Ureter (tissue), 1 donor: ENCODE data around the gene NRXN2. TPM values are rescaled to one million over a fixed set of nuclear protein-coding genes. Genes with fewer than 3 reads are reported as not detected.

Experiments used
- DNase-seq: peaks from one replicate; pipeline ENCODE4 v3.0.0-alpha.2; 2020; ENCODE audit warnings: low spot score
- total RNA-seq: library from RNA; stranded (reverse); gene quantifications from one replicate; pipeline ENCODE4 v1.2.4, GENCODE V29; 2023
- donor health status: DM: yes; HTN: yes; CAD: no.

NRXN2 gene
- total RNA-seq, 1 donor from 2014 or later = 11.6 TPM

DNA sequence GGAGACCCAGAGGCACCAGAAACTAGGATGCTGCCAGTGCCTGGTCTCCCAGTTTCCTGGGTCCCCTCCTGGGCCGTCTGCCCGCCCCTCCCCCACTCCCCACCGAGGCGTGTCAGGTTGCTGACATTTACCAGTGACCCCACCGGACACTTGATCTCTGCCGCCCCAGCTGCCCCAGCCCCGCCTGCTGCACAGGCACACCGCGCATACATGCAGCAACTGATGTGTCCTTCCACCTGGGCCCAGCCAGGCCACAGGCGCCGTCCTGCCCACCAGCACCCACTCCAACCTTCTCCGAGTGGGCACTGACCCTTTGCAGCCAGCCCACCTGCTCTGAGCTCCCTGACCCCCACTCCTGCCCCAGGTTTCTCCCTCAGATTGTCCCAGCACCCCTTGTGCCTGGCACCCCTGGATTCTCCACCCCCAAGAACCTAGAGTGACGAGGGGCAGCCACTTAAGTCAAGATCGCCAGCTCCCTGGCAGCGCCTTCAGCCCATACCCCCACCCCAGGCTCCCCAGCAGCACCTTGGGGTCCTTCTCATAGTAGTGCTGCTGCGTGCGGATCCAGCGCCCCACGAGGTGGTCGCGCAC lies 36.2 kb upstream of the NRXN2 start:
- no peak for DNase-seq

GRCh38 chr11:64758330-64759079 lies 35.5 kb upstream of the NRXN2 start:
- DNase-seq = no peak

DNA sequence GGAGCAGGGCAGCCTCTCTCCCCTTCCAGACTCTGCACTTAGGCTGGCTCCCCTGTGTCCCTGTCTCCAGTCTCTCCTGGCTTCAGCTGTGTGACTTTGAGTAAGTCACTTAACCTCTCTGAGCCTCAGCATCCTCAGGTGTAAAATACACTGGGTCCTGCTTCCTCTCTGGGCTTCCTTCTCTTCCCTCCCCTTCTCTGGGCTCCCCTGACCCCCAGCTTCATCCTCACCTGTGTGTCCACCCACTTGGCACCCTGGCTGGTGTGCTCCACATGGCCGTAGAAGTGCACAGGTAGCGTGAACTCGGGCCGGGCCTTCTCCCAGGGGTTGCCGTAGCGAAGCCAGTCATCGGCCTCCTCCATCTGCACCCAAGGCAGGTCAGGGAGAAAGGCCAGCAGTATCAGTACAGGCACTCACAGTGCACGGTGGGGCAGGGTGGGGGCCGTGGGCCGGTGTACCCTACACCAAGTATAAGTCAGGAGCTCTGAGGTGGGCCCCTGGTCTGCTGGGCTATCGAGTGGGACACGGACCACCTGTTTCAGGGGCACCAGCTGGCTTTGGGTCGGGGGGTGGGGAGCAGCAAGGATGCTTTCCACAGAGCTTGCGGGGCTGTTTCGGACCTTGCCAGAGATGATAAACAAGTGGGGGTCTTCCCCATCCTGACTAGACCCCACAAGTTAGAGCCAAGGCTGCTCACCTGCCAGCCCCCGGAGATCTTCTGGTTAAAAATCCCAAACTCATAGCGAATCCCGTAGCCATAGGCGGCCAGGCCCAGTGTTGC lies 34.7 kb upstream of the NRXN2 start:
- DNase-seq = no peak

DNA sequence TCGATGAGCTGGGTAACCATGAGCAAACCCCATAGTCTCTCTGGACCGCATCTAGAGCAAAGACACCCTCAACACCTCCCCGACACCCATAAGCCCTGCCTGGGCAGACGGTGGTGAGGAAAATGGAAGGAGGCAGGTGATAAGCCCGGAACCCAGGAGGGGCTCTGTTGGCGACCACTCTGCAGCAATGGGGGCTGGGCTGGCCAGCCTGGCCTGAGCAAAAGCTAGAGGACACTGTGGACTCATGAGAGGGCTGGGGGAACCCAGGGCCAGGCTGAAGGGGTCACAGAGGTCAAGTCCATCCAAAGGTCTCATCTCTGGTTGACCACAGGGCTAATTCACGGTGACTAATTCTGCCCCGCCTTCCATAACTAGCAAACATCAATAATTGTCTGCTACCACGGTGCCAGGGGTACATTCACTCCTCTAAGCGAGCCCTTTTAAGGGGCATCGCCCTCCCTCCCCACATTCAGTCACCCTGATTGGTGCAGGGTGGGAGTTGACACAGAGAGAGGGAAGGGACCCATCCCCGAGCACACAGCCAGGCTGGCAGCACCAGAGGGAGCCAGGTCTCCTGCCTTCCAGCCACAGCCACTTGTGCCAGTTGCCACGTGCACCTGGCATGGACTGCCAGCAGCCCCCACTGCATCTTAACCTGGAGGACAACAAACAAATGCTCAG lies 32.8 kb upstream of the NRXN2 start:
- no peak for DNase-seq

DNA sequence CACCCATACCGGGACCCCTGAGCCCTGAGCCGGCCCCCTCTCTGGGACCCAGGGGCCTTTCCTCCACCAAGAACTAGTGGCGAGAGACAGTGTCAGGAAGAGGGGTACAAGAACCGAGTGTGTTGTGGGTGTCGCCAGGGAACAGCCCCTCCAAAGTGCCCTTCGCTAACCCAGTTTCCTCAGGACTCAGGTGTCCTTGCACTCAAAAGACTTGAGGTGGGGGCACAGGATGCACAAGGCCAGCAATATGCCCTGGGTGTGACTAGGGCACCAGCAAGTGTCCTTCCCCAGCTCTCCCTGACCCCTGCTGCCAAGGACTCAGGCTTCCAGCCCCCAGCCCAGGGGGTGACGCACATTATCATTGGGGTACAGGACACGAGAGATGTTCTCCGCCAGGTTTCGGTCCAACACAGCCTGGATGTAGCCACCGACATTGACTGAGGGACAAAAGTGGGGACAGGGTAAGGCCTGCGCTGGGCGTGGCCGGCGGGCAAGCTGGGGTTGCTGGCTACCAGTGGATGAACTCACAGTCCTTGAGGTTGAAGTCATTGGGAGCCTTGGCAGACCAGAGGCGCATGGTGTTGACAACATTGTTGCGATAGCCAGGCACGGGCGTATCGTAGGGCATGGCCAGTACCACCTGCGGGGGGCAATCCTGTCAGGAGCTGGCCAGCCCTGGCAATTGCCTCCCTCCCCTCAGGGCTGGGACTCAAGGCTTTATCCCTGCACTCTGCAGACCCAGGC lies 32.1 kb upstream of the NRXN2 start:
- no peak for DNase-seq

DNA sequence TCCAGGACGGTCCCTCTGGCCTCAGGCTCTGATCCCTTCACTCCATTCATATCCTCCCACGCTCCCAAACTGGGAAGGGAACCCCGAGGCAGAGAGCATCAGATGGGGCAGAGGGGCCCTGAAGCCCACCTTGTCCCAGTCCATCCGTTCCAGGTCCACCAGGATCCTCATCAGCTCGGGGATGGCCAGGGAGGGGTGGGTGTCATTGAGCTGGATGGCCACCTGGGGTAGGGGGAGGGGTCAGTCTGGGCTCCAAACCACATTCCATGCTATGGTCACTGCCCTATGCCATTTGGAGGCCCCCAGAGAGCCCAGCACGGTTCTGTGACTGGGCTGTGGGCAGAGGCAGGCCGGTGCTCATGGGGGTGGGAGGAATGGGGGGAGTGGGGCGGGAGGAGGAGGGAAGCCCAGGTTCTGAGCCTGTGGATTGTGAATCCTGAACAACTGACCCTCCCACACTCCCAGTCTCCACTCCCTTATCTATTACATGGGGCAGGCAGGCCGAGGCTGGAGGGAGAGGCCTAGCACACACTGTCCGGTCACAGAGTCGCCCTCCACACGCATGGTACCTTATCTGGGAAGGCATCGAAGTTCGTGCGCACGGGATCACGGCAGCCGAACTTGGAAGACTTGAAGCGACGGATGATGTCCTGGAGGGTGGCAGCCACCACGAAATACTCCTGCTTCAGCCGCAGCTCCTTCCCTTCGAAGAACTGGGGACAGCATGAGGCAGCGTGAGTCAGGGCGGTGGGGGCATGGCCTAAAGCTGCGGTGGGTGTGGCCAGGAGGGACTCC lies 31.3 kb upstream of the NRXN2 start:
- no peak for DNase-seq

DNA sequence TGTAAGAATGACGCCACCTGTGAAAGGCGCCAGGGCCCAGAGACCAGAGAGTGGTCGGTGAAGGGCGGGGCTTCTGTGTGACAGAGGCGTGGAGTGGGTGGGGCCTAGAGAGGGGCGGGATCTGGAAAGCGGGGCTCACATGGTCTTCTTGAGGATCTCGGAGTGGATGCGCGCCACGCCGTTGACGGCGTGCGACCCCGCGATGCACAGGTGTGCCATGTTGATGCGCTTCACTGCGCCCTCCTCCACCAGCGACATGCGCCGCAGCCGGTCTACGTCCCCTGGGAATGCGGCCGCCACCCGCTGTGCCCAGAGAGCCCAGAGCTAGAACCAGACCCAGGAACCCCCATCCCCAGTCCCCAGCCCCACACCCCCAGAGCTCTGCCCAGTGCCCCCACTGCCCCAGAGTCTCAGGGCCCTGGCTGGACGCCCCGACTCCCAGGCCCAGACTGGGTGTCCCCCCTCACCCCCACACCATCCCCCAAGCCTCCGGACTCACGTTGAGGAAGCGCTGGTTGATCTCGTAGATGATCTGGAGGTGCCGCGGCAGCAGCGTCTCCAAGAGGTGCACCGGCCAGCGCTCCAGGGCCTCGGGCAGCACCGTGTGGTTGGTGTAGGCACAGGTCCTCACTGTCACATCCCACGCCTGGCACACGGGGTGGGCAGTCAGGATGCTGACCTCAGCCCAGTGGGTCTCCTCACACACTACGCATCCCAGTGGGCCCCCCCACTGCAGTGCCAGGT lies 30.6 kb upstream of the NRXN2 start:
- DNase-seq = no peak

GRCh38 chr11:64753019-64753379 lies 30.0 kb upstream of the NRXN2 start:
- no peak for DNase-seq

GRCh38 chr11:64752175-64752970 lies 29.4 kb upstream of the NRXN2 start:
- DNase-seq = no peak

GRCh38 chr11:64751580-64751979 lies 28.6 kb upstream of the NRXN2 start:
- no peak for DNase-seq

GRCh38 chr11:64751136-64751535 lies 28.1 kb upstream of the NRXN2 start:
- no peak for DNase-seq

DNA sequence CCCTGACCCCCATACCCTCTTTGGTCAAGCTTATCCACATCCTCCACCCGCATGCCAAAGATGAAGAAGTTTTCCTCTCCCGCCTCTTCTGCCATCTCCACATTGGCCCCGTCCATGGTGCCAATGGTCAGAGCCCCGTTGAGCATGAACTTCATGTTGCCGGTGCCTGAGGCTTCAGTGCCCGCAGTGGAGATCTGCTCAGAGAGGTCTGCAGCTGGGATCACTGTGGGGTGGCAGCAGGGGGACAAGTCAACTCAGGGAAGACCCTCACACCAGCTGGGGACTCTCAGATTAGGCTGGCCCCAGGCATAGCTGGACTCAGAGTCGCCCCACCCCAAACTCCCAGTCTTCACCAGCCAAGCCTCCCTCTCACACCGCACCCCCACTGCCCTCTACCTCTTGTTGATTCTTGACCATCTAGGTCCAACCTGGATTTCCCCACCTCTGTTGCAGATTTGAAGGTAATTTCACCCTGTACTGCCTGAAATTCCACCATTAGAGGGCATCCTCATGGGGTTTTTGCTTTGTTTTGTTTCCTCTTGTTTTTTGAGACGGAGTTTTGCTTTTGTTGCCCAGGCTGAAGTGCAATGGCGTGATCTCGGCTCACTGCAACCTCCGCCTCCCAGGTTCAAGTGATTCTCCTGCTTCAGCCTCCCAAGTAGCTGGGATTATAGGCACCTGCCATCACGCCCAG lies 27.5 kb upstream of the NRXN2 start:
- no peak for DNase-seq

- no peak for DNase-seq
These were observed 25.1 kb upstream of the NRXN2 start for GRCh38 chr11:64747961-64748665.

DNA sequence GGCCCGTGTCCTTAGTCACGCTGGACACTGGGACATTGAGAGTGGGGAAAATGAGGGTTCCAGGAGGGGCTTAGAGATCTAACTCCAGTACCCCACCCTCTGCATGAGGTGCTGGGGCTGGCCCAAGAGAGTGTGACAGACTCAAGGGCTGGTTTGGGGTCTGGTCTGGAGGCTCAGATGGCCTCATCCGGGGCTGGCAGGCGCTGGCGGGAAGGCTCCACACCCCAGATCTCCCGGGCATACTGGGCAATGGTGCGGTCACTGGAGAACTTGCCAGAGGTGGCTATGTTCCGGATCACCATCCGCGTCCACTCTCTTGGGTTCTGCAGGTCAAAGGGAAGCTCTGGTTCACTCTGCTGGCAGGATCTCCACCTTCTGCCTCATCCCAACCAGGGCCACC lies 23.5 kb upstream of the NRXN2 start:
- no peak for DNase-seq

GRCh38 chr11:64745521-64746328 lies 22.7 kb upstream of the NRXN2 start:
- peak; percentile 92 for DNase-seq

DNA sequence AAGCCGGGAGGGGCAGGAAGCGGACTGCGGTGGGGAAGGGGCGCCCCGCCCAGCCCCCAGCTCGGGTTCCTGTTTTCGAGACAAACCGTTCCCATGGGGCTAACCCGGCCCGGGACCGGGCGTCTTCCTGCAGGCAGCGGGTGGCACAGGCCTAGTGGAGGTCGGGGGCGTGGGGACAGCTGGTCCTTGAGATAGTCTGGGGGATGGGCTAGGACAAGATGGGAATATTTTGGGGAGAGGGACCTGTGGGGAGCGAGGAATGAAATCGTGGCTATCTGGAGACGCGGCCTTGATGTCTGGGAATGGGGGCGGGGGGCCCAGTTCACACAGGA lies 22.2 kb upstream of the NRXN2 start:
- peak; percentile 83 for DNase-seq

DNA sequence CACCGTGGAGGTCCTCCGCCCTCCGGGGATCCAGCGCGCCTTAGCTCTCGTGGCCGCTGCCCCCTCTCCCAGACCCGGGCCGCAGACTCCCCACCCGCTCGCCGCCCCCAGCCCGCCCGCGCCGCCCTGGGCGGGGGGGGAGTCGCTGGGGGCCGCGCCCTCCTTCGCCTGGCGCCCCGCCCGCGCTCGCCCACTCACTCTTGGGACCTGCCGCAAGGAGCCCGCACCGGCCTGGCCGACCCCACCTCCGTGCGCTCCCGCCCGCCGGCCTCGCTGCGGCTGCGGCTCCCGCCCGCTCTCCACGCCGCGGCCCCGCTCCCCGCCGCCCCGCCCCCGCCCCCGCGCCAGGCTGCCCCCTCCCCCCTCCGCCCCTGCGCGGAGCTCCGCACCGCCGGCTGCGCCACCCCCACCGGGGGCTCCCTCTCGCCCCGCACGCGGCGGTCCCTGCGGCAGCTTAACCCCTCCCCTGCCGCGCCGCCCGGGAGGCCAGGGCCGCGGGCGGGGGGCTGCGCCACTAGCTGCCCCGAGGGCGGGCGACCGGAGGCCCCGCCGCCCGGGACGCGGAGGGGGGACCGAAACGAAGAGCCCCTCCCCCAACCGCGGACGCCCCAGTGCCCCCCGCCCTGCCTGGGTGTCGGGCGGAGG lies 21.7 kb upstream of the NRXN2 start:
- DNase-seq = no peak
